DMS114 treated with DMSO at 0.1 percent for 48 hours (cell line): ENCODE results near the gene EYA4.

ENCODE experiments used
- DNase-seq: peaks from one replicate; lab custom pipeline; 2025; ENCODE audit not compliant: unreplicated experiment; lab: John Stamatoyannopoulos, UW

Gene EYA4

DNA sequence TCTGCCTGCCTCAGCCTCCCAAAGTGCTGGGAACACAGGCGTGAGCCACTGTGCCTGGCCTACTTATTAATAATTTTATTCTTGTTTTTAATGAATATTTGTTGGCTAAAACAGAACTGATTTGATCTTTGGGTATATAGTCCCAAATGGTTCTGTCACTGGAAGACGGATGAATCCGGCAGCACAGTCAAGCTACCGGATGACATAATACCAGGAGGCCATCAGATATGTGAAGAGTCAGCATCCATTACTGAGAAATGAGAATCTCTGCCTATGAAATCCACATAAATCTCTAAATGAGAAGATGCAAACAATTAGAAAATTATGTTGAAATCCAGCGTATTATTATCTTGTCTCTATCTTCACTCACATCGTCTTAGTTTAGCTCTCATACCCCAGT lies 263.0 kb downstream of the EYA4 start:
- no peak for DNase-seq

DNA sequence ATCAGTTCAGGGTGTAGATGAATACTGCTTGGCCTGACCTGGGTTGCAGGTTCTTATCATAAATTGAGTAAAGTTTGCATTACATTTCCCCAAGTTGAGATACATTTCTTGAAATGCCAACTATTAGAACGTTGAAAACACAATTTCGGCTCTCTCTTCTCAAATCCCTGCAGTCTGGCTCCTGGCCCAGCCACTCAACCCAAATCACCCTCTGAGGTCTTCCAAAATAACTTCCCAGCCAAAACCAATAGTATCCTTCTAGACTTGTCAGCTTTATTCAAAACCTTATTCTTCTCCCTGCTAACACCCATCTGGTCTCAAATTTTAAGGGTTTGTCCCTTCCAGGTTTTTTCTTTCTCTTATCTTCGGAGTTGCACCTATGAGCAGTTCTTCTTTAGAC lies 263.6 kb downstream of the EYA4 start:
- no peak for DNase-seq

DNA sequence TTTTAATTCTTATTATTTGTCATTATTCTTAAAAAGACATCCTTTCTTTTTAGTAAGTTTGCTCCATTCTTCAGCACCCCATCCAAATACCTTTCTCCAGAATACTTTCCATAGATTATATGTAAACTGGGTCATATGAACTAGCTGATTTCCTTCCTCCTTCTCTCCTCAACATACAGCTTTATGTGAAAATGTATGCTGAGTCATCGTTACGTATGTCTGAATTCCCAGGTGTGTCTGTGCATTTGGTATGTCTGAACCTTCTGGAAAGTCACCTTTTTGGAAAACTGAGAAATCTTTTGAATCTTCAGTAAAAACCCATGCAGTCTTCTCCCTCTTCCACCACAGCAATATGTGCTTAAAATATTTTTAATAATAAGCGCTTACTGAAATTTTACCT lies 264.5 kb downstream of the EYA4 start:
- no peak for DNase-seq

DNA sequence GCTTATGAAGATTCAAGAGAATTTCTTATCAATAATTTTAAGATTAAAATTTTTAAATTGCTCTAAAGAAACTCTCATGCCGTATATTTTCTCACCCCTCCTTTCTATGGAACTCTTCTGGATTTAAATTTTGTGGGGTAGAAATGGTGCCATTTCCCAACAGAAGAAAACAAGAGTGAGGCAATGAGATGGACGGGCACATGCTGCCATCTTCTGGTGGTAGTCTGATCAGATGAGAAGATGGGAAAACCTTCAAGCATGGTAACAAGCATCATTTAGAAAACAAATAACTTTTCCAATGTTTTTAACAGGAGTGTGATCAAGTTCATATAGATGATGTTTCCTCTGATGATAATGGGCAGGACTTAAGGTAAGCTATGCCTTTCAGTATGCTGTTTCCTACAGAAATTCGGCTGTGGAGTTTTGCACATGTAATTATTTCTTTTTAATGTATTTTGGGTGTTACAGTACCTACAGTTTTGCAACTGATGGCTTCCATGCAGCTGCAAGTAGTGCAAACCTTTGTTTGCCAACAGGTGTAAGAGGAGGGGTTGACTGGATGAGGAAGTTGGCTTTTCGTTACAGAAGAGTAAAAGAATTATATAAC lies 271.4 kb downstream of the EYA4 start:
- DNase-seq = peak; percentile 7

DNA sequence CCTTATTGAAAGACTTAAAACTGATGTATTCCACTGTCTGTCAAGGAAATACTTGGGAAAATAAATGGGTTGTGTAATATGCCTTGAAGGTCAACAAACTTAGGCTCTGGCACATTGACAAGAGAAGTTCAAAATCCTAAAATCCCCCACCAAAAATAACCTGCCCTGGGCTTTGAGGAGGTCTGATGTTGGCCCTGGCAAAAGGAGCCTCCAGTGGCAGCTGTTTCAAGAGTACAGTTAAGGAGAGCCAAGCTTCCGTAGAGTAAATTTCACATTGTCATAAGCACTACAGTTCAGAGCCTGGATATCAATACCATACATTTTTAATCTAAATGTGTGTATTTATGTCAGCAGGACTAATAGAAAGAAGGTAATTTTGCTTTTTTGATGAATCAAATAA lies 282.7 kb downstream of the EYA4 start:
- DNase-seq = no peak

DNA sequence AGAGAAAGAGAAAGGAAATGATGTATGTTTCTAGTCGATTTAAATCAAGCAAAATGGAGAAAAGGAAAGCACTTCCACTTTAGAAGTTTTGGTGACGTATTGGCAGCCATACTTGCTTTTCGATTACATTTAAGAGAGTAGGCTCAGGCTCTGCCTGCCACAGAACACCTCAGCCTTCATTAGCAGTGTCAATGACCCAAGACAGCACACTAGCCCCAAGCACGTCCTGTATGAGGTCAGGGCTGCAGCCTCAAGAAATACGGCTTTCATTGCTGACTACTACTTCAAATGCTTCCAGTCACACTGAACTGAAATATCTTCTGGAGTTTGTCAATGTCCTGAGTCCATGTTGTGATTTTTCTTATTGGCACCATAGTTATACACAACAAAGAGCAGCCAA lies 285.3 kb downstream of the EYA4 start:
- DNase-seq = no peak

DNA sequence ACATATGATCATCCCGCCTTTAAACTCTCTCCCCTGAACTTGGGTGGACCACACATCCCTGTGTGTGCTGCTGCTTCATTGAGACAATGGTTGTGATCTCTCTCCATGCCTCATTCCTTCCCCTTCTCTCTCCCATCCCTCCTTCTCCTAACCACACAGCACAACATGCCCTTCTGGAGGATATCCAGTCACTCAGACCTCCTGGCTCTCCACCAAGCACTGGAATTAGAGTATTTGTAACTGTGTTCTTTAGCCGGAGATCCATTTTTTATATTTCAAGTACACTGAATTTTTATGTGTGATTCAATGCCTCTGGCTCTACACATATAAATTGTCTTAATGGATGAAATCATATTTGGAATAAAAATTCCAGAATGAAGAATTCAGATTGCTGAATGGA lies 287.4 kb downstream of the EYA4 start:
- no peak for DNase-seq

DNA sequence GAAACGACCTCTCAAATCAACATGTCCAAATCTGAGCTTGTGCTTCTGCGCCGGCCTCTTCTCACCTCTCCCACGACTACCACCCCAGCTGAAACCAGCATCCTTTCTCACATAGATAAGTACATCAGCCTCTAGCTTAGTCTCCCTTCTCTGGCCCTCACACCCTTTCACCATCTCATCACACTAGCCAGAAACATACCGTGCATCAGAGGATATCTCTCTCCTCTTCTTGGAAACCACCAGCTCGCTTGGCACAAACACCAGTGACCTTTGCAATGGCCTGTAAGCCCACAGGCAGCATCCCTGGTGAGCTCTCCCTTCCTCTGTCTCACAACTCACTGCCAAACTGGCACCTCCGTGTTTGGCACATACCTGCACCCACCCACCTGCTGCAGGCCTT lies 291.8 kb downstream of the EYA4 start:
- no peak for DNase-seq

DNA sequence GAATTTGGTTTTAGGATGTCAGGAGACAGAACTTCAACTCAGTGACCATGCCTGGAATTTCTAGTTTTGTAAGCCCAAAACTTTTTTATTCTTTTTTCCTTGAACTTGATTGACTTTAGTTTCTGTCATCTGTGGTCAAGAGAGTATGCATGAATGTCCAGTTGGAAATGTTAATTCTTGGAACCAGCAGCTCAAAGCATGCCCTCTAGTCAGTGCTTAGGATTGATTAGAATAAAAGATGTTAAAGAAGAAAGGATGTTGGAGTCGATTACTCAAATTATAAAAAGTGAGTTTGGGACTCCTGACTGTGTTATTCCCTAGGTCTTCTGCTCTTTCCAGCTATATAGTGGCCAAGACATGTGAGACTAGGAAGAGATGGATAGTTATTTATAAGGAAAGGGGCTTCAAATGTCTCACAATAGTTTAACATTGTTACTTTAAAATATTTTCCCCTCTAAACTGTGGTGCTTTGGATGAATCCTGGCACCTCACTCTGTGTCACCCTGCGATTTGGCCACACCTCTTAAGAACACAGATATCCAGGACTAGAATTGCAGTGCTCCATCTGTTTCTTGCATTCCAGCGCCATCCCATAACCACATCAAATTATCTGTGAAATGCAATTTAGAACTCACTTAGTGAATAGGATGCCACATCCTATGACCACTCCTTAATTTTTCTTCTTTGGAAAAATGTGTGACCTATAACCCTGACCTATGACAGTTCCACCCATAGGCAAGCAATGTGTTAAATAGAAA lies 298.5 kb downstream of the EYA4 start:
- DNase-seq = no peak

DNA sequence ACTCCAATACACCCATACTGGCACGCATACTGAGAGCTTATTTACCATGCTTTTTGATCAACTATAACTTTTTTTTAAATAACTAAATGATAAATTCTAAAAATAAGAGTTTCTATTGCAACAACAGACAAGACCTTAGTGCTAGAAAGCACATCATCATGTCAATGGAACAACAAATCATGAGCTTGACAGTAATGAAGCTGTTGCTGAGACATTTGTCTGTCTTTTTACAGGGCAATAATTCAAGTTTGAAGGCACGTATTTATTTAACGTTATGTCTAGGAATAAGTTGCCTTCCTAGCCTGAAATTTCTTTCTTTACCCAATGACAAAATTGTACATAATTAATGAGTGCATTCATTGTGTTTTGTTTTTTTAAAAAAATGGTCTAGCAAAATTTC lies 299.2 kb downstream of the EYA4 start:
- DNase-seq = no peak

DNA sequence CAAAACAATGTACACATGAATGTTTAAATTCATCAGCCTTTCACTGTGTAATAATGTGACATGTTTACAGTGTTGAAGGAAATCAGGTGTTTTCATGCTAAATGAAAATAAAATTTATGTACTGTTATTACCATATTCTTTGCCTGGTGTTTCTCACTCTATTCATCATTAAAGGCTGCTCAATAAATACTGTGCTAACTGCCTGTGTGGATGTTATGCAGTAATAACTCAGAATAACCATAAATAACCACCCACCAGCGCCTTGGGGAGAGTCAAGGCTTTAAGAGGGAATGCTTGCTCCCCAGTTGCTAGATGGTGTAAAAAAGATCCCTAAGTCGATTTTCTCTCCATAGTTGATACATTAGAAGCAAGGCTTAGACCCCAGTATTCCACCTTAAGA lies 299.9 kb downstream of the EYA4 start:
- DNase-seq = no peak

DNA sequence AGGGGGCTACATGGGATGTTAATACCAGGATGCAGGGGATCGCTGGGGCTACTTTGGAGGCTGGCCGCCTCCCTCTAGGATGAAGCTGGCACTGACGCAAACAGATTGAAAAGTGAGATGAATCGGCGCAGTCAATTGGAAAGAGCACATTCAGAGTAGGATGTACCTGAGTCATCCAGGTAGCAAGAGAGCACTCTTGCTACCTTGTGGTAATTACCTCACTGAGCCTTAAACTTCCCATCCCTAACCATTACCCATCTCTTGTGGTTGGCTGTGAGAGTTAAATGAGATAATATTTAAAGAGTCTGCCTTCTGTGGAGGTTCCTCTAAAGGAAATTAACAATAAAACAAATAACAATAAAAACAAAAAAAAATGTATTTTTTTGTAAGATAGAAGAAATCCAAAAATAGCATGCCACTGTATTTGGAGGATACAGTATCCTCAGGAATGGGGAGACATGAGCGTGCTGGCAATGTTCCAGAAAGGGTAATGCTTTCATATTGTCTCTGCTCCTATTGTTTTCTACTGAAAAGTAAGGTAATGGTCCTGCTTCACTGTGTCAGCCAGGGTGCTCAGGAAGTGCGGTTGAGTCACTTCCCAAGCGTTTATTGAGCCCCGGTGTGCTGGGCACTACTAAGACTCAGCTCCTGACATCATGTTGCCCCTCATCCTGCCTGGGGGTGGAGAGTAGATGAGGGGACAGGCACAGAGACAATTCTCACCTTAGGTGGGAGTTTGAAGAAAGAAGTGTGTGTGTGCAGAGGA lies 301.1 kb downstream of the EYA4 start:
- DNase-seq = no peak

DNA sequence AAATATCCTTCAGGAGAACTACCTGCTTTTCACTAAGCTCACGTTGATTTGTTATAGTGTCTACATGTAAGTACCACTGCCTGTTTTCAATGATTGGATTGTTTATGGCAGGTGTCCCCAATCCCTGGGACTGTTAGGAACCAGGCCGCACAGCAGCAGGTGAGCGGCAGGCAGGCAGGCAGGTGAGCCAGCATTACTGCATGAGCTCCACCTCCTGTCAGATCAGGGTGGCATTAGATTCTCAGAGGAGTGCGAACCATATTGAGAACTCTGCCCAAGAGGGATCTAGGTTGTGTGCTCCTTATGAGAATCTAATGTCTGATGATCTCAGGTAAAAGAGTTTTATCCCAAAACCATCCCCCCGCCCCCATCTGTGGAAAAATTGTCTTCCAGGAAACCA lies 303.3 kb downstream of the EYA4 start:
- no peak for DNase-seq

DNA sequence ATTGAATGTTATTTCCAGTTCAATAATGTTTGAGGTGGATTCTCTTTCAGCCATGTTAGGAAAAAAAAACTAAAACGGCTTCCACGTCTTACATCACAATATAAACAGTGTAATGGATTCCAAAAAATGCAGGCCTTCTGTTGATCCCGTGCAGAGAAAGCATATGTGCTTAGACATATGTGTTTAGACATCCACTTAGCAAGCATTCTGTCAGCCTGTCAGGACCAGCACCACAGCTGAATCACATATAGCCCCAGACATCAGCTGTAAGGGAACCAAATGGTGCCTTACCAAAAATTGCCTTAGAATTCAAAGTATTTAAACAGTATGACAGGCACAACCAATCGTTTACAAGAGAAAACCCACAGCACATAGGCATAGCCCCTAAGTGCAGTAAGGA lies 304.9 kb downstream of the EYA4 start:
- no peak for DNase-seq

DNA sequence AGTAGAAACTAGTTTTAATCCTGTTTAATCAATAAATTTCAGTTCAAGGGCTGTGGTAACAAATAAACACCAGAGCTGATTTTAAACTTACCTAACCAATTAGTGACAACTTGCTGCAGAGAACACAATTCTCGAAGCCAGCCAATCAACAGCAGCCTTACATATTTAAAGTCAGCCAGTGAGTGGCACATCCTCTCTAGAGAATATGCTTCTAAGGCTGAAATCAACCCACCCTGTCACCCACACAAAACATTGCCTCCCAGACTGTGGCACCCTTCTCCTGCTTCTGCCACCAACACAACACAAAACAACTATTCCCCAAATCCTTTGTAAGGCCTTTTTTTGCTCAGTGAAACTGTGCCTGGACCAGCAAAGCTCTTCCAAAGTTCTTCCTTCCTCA lies 306.0 kb downstream of the EYA4 start:
- no peak for DNase-seq

DNA sequence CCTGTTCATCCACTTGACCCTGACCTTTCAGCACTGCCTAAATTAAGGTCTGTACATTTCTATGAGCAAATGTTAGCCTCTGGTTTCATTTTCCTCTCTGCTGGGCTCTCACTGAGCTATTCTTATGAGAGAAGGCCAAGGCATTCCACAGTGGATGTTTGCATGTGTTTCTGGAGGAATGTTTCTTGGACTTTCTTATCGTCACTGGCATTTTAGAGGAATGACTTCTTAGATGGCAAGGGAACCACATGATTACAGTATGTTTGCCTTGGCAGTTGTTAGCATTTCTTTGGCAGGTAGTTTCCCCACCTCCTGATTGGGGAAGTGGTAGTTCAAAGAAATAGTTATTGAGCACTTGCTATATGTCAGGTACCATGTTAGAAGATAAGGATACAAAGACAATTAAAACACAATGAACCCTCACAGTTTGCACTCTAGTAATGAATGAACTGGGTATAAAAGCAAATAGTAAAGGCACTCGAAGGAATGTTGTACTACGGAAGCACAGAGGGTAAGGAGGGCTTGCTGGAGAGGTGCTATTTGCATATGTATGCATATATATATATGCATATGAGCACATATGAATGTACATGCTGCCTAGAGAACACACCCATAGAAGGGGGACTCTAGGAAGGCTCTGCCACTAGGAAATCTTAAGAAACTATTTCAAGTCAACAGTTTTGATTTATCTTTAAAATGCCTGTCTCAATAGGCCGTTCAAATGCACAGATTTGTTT lies 307.4 kb downstream of the EYA4 start:
- DNase-seq = no peak

DNA sequence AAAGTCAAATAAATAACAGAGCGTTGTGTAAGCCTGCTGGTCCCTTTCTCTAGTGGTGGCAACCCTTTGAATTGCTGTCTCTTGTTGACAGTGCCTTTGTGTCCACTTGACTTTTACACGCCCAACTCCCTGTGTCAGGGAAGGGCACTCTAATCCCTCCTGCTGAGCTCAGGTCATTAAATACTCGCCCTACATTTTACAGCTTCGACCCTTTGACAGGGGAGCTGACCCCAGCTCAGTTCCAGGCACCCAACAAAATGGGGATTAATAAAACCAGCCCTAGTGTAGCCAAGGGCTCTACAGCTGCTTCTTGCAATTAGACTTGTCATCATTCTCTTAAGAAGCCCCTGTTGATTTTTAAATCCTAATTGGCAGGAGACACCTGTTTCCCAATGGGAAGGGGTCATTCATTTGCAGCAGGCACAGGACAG lies 308.2 kb downstream of the EYA4 start:
- no peak for DNase-seq

DNA sequence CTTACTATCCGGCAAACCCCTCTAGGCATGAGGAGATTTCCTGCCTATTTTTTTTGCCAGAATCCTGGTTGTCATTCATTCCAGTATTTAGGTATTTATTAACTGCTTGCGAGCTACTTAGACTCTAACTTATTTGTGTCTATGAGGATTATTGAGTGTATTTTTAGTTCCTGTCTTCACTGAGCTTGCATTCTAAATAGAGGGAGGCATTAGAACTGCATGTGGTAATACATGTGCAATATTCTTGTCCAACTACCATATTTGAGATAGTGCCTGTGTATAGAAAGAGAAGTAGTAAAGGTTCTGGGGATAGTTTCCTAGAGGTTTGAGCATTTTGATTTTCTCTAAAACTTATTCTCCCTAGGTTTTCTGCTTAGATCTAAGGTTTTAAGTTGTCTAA lies 308.9 kb downstream of the EYA4 start:
- DNase-seq = no peak

DNA sequence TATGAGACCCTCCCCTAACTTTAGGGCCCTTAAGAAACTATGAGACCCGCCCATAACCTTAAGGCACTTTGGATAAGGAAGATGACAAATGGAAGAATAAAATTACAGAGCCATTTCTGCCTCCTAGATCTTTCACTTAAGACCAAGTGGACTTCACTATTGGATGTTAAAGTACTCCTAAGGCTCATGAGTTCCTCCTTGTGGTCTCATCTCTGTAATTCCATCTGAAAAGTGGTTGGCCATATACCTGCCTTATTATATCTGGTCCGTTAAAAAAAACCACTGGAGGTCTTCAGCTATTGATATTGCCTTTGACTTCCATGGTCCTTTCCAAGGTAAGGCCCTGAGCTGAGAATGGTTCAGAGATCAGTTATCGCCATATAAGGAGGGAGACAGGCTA lies 310.3 kb downstream of the EYA4 start:
- DNase-seq = no peak

DNA sequence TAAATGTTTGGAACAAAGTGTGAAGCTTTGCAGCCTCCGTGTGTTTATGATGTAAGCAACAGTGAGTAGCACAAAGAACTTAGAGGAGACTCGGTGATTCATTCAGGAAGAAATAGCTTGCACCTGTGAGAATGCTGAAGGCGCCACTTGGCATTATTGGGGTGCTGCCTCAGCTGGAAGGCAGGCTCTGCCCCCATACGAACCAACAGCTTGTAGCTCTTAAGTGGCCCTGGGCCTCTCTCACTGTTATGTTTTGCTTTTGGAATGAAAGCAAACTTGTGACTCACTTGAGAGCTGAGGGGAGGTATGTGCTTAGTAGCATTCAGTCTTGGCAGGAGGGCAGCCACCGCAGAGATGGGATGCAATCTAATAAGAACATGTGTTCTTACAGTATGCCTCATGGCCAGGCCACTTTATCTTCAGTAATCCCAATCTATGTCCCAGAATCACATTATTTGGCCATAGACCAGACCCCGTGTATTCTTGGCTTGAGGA lies 310.7 kb downstream of the EYA4 start:
- DNase-seq = no peak

DNA sequence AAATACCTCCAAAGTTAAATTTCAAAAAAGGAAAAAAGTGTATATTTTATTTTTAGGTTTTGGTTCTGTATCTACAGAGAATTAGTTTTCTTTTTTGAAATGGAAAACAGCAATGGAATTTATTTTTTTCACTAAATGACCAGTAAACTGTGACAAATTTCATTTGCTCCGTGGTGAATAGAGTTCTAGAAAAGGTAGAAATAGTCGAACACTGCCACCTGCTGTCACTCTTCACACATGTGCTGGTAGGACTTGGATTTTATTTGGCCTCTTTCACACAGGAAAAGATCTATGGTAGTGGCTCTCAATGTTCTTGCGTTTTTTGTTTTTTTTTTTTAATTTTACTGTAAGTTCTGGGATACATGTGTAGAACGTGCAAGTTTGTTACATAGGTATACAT lies 312.5 kb downstream of the EYA4 start:
- DNase-seq = peak; percentile 32
